Right kidney (tissue), 9 donors: ENCODE measurements around the gene TREM2.
"Not testable (repeated sequence)": the region's sequence is repeated elsewhere in the genome, so short reads cannot be mapped to it uniquely, and the experiment has no call there.

Source experiments
- DNase-seq: peaks from one replicate; pipeline ENCODE4 v3.0.0-alpha.2; 2016
- long read RNA-seq, 8 donors: transcript quantifications; one replicate each; lab custom pipeline, GENCODE V29; 2026

The TREM2 gene
- long read RNA-seq, donor 1 = 0 reads
- long read RNA-seq, donor 2 = 0 reads
- long read RNA-seq, donor 3 = 0 reads
- long read RNA-seq, donor 4 = 0 reads
- long read RNA-seq, donor 5 = 0 reads
- long read RNA-seq, donor 6 = 0 reads
- long read RNA-seq, donor 7 = 0 reads
- long read RNA-seq, donor 8, partial matches to known transcripts = 0 of 1 reads
- long read RNA-seq, donor 8, other reads (novel, unspliced or antisense) = 0 of 1 reads

GRCh38 chr6:41162687-41163418 lies at the start of gene TREM2:
TREM2 (minus strand) TSS chr6:41163116; CDS start chr6:41163082, 34 bp downstream.
- DNase-seq = no peak

GRCh38 chr6:41209547-41210320 lies 46.8 kb upstream of the TREM2 start:
- DNase-seq = no peak

DNA sequence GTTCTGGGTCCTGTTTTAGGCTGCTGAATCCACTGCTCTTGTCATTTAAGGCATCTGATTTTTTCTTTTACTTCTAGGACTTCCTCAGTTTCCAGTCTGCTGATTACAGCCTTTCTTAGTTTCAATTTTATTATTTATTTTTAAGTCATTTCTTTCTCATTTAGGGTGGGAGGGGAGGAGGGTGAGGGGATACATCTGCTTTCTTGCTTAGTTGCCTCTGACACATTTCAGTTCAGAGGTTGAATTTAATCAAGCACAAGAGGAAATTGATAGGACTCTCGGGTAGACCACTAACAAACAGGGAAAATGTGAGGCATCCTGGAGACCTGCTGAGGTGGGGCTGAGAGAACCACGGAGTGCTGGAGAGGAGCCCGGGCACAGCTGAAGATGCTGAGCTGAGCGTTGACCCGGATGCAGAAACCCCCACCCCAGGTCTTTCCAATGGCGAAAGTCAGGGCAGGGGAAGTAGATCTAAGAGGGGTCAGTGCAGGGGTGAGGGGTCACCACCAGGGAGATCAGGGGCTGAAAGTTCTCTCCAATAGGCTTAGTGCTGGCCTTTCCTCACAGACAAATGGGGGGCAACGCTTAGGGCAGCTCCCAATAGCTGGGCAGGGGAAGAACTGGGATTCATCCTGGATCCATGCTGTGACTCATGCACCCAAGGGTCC lies 45.7 kb upstream of the TREM2 start:
- DNase-seq = no peak

GRCh38 chr6:41204156-41204555 lies 41.2 kb upstream of the TREM2 start:
- DNase-seq = no peak

- DNase-seq = no peak
Observed at GRCh38 chr6:41201764-41202173, 38.9 kb upstream of the TREM2 start.

- DNase-seq = no peak
Observed at GRCh38 chr6:41200901-41201763, 38.2 kb upstream of the TREM2 start, which contains the start of gene TREML2. TREML2 (minus strand) TSS chr6:41201149; CDS start chr6:41201008, 141 bp downstream.

- no peak for DNase-seq
Observed at GRCh38 chr6:41200296-41200900, 37.5 kb upstream of the TREM2 start.

- DNase-seq = no peak
Observed at GRCh38 chr6:41199552-41200246, 36.8 kb upstream of the TREM2 start.

DNA sequence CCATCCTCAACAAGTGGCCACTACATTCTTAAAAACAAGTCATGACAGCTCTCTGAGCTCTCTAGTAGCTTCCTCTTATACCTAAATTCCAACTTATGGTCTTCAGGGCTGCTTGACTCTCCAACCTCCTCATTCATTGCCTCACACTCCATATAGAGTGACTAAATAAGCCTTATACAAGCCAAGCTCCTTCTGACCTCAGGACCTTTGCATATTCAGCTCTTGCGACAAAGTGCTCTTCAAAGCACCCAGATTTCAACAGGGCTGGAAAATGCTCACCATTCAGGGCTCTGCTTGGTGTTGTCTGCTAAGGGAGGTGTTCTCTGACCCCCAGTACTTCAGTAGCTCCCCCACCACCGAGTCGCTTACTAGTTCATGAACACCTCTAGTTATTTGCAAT lies 34.3 kb upstream of the TREM2 start:
- no peak for DNase-seq

DNA sequence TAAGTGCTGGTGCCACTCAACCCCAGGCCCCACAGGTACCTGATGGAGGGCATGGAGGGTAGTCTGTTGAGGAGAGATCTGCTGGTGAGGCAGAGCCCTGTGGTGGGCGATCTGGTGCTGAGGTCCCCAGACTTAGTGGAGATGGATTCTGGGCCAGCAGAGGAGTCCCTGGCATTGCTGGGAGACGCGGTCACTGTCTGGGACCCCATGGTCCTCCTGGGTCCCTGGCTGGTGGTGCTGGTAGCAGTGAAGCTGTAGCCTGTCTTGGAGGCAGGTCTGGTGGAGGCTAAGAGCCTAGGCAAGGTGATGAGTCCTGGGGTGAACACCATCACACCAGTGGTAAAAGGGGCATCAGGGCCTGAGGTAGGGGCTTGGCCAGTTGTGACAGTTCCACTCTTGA lies 31.5 kb upstream of the TREM2 start:
- no peak for DNase-seq

GRCh38 chr6:41193884-41194283 lies 31.0 kb upstream of the TREM2 start:
- DNase-seq = no peak

DNA sequence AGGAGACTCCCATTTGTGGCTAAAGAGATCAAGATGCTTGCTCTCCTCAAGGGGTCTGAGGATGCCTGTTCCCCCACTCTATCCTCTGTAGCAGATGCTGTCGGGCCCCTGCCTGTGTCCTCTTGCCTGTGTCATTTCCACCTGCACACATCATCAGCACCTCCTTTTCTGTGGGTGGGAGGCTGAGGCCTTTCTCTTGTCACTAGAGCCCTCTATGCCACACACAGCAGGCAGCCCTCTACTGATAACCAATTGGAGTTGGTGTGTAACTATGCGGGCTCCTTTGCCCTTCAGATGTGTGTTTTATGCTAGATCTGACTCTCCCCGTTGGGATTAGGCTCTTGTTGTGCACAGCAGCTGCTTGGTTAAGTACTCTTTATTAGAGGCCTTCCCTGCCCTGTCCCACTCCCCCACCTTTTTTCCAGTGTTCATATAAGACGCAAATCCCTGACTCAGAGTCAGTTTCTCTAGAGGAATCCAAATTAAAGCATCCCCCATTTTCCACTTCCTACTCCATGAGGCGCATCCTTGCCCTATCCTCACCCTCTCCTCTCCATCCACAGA lies 30.3 kb upstream of the TREM2 start:
- no peak for DNase-seq

DNA sequence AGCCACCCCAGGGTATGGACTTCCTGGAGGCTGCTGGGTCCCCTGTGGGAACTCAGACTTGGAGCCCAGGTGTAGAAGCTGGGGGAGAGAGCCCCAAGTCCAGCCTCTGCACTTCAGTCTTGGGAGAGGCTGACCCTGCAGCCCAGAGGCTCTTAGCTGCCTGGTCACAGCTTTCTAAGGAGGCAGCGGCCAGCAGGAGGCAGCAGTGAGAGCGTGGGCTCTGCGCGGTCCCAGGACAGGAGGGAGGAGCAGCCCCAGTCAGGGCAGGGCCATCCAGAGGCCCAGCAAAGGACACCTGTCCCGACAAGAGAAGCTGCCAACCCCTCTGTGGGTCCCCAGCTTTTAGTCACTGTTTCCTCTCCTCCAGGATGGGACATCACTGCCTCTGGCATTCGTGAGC lies 28.7 kb upstream of the TREM2 start:
- DNase-seq = peak; percentile 23

DNA sequence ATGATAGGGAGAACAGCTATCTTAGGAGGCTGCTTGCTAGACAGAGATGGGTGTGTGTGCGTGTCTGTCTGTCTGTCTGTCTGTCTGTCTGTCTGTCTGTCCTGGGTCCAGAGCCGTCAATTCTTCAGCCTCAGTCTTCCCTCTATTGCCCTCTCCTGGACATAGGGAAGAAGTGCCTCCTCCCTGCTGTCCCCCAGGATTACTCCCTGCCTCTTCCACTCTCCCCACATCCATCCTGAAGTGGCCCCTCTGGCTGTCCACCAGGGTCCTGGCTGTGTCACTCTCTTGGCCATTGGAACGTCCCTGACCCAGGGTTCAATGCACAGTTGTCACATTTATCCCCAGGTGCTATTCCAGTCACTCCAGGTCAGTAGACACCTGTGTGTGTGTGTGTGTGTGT lies 27.9 kb upstream of the TREM2 start:
- no peak for DNase-seq

DNA sequence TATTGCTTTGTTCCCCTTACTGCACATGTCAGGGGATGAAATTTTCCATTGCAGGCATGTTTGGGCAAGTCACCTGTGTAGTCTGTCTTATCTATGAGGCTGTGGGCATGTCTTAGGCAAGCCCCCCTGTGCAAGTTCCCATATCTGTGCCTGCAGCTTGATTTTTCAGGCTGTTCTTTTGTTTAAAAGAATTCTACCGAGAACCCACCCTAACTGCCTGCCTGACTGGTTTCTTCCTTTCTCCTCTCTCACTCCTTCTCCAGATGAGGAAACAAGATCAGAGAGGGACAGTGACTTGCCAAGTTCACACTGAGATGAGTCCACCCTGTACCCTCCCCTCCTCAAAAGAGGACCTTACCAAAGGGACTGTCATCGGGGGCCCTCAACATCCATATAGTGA lies 27.1 kb upstream of the TREM2 start:
- DNase-seq = no peak

GRCh38 chr6:41189046-41189445 lies 26.1 kb upstream of the TREM2 start:
- not testable (repeated sequence) for DNase-seq

DNA sequence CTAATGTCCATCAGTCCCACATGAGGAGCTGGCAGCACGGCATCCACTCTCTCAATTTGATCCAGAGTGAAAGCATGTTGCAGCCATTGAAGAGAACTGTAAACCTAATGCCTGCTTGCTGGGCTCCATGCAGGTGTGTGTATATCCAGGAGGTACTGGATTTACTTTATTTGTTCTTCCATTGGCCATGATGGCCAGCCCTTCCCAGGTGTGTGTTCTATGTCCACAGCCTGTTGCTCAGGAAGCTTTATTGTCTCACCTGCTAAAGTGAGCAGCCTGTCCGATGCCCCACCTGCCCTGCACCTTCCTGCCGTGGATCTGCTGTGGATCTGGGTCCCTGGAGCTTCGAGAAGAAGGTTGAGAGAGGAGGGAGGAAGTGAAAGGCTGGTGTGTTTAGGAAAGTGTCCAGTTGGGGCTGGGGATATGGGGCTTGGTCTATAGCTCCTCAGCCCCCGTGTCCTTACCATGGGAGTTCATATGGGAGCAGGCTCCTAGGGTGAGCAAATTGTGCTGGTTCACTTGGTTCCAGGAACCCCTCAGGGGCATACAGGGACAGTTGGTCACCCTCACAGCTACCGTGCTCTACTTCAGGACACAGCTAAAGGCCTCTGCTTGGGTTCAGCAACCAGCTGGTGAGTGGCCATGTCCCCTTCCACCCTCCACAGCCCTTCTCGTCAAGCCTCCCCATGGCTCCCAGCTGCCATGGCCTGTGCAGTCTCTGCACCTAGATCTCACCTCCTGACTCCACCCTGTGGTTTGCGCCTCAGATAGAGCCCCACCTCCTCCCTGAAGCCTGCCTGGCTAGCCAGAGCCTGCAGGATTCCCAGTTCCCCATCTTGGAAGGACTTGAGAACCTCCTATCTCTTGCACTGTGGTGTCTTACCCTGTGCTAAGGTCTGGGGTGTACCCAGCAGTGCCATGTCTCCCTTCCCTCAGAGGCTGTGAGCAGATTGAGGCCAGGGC lies 25.3 kb upstream of the TREM2 start:
- no peak for DNase-seq

- DNase-seq = no peak
Observed at GRCh38 chr6:41186031-41186562, 23.2 kb upstream of the TREM2 start.

DNA sequence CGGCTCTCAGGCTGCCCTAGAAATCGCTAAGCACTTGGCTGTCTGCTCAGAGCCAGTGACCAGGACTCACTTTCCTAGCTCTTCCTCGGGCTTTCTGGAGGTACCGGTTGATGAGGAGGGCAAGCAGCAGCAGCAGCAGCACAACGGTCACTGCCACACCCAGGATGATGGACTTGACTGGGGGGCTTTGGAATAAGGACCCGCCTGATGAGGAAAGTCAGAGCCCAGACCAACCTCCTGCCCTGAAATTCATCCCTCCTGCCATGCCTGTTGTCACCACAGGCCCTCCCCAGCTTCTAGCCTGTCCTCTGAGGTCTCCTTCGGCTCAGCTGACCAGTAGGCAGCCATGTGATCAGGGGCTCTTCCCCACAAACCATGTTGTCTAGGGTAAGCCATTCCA lies 21.8 kb upstream of the TREM2 start:
- DNase-seq = no peak
